ENCODE data around the gene PRKAG2. TPM values are rescaled to one million over a fixed set of nuclear protein-coding genes. Genes with fewer than 3 reads are reported as not detected.

Gene PRKAG2
- total RNA-seq, 1 donor from 2014 or later: 13.5 TPM

- Mint-ChIP-seq H3K36me3 (ENCODE audit: unreplicated experiment) (no peaks in the 10 kb centered on the region), H3K27me3 (ENCODE audit: unreplicated experiment) (peaks cover 22% of the 10 kb centered on the region), H3K27ac (ENCODE audit: unreplicated experiment) (no peak overlapping the region), H3K4me3 (ENCODE audit: unreplicated experiment) (no peak overlapping the region), H3K4me1 (ENCODE audit: unreplicated experiment) (peaks cover 4% of the 10 kb centered on the region), H3K9me3 (ENCODE audit: unreplicated experiment) (no peaks in the 10 kb centered on the region)
- DNase-seq (ENCODE audit: extremely low spot score, unreplicated experiment): no peak
- no peak for TF ChIP-seq CTCF (IDR thresholded peaks at IDR 0.05)
These were observed 89.6 kb downstream of the PRKAG2 start for GRCh38 chr7:151787348-151787747.

GRCh38 chr7:151786936-151787335 lies 90.0 kb downstream of the PRKAG2 start:
- H3K4me1 Mint-ChIP-seq (ENCODE audit: unreplicated experiment): peaks cover 3% of the 10 kb centered on the region
- no peak overlapping the region for H3K4me3 Mint-ChIP-seq (ENCODE audit: unreplicated experiment)
- TF ChIP-seq CTCF (IDR thresholded peaks at IDR 0.05): no peak
- H3K9me3 Mint-ChIP-seq (ENCODE audit: unreplicated experiment): no peaks in the 10 kb centered on the region
- H3K36me3 Mint-ChIP-seq (ENCODE audit: unreplicated experiment): no peaks in the 10 kb centered on the region
- peaks cover 22% of the 10 kb centered on the region for H3K27me3 Mint-ChIP-seq (ENCODE audit: unreplicated experiment)
- H3K27ac Mint-ChIP-seq (ENCODE audit: unreplicated experiment): no peak overlapping the region
- DNase-seq (ENCODE audit: extremely low spot score, unreplicated experiment): no peak

GRCh38 chr7:151786241-151786640 lies 90.7 kb downstream of the PRKAG2 start:
- H3K36me3 Mint-ChIP-seq (ENCODE audit: unreplicated experiment): no peaks in the 10 kb centered on the region
- H3K27ac Mint-ChIP-seq (ENCODE audit: unreplicated experiment): no peak overlapping the region
- TF ChIP-seq CTCF (IDR thresholded peaks at IDR 0.05): no peak
- peaks cover 20% of the 10 kb centered on the region for H3K27me3 Mint-ChIP-seq (ENCODE audit: unreplicated experiment)
- H3K4me1 Mint-ChIP-seq (ENCODE audit: unreplicated experiment): peaks cover 3% of the 10 kb centered on the region
- DNase-seq (ENCODE audit: extremely low spot score, unreplicated experiment): no peak
- H3K9me3 Mint-ChIP-seq (ENCODE audit: unreplicated experiment): no peaks in the 10 kb centered on the region
- no peak overlapping the region for H3K4me3 Mint-ChIP-seq (ENCODE audit: unreplicated experiment)

- no peak for DNase-seq (ENCODE audit: extremely low spot score, unreplicated experiment)
- H3K27ac Mint-ChIP-seq (ENCODE audit: unreplicated experiment): no peak overlapping the region
- peaks cover 3% of the 10 kb centered on the region for H3K4me1 Mint-ChIP-seq (ENCODE audit: unreplicated experiment)
- no peak overlapping the region for H3K4me3 Mint-ChIP-seq (ENCODE audit: unreplicated experiment)
- H3K9me3 Mint-ChIP-seq (ENCODE audit: unreplicated experiment): no peaks in the 10 kb centered on the region
- no peak for TF ChIP-seq CTCF (IDR thresholded peaks at IDR 0.05)
- H3K27me3 Mint-ChIP-seq (ENCODE audit: unreplicated experiment): peaks cover 21% of the 10 kb centered on the region
- no peaks in the 10 kb centered on the region for H3K36me3 Mint-ChIP-seq (ENCODE audit: unreplicated experiment)
These were observed 91.3 kb downstream of the PRKAG2 start for GRCh38 chr7:151785681-151785965.

- no peak for TF ChIP-seq CTCF (IDR thresholded peaks at IDR 0.05)
- Mint-ChIP-seq H3K27me3 (ENCODE audit: unreplicated experiment) (peaks cover 26% of the 10 kb centered on the region), H3K27ac (ENCODE audit: unreplicated experiment) (no peak overlapping the region), H3K9me3 (ENCODE audit: unreplicated experiment) (no peaks in the 10 kb centered on the region), H3K36me3 (ENCODE audit: unreplicated experiment) (no peaks in the 10 kb centered on the region), H3K4me3 (ENCODE audit: unreplicated experiment) (no peak overlapping the region), H3K4me1 (ENCODE audit: unreplicated experiment) (peaks cover 3% of the 10 kb centered on the region)
- DNase-seq (ENCODE audit: extremely low spot score, unreplicated experiment): no peak
These were observed 91.8 kb downstream of the PRKAG2 start for GRCh38 chr7:151784853-151785680.
